ENCODE measurements around the gene FHIP2A. TPM values are rescaled to one million over a fixed set of nuclear protein-coding genes. Genes with fewer than 3 reads are reported as not detected.
"Not testable (repeated sequence)": the region's sequence is repeated elsewhere in the genome, so short reads cannot be mapped to it uniquely, and the experiment has no call there.

FHIP2A gene
- total RNA-seq, 1 donor from 2014 or later: 19.6 TPM

GRCh38 chr10:114852197-114852596, 30.6 kb downstream of the FHIP2A start:
- TF ChIP-seq CTCF (IDR thresholded peaks at IDR 0.05): no peak
- Histone ChIP-seq H3K27me3 (no peaks in the 10 kb centered on the region), H3K27ac (no peak overlapping the region), H3K36me3 (peaks cover 55 to 79% of the 10 kb centered on the region in 2 donors), H3K4me3 (no peak overlapping the region), H3K9me3 (no peaks in the 10 kb centered on the region), H3K4me1 (peaks cover 0 to 5% of the 10 kb centered on the region in 2 donors)
- DNase-seq (ENCODE audit: low spot score in 2 of 2): no peak
- intact Hi-C loops (cut with DNase I): no loop called here

- H3K9me3 ChIP-seq: no peaks in the 10 kb centered on the region
- no peak overlapping the region for H3K4me3 ChIP-seq
- peaks cover 44 to 62% of the 10 kb centered on the region in 2 donors for H3K36me3 ChIP-seq
- peak overlapping the region in 1 of 2 donors; percentile 70 for H3K27ac ChIP-seq
- H3K4me1 ChIP-seq: peaks cover 0 to 10% of the 10 kb centered on the region in 2 donors
- TF ChIP-seq CTCF (IDR thresholded peaks at IDR 0.05): no peak
- no peaks in the 10 kb centered on the region for H3K27me3 ChIP-seq
- intact Hi-C loops (cut with DNase I): no loop called here
- DNase-seq (ENCODE audit: low spot score in 2 of 2): no peak
Observed at GRCh38 chr10:114854906-114855305, 33.3 kb downstream of the FHIP2A start.

- no peak overlapping the region for H3K4me3 ChIP-seq
- no peaks in the 10 kb centered on the region for H3K9me3 ChIP-seq
- intact Hi-C loops (cut with DNase I): no loop called here
- H3K36me3 ChIP-seq: peaks cover 34 to 61% of the 10 kb centered on the region in 2 donors
- no peaks in the 10 kb centered on the region for H3K27me3 ChIP-seq
- TF ChIP-seq CTCF (IDR thresholded peaks at IDR 0.05): no peak
- DNase-seq (ENCODE audit: low spot score in 2 of 2): no peak
- H3K4me1 ChIP-seq: peaks cover 0 to 10% of the 10 kb centered on the region in 2 donors
- peak overlapping the region; percentile 69 to 70 for H3K27ac ChIP-seq
Observed at GRCh38 chr10:114855776-114856543, 34.4 kb downstream of the FHIP2A start.

- Histone ChIP-seq H3K9me3 (no peaks in the 10 kb centered on the region), H3K36me3 (peaks cover 41 to 67% of the 10 kb centered on the region in 2 donors), H3K27ac (peak overlapping the region; percentile 69 to 70), H3K4me1 (peaks cover 0 to 10% of the 10 kb centered on the region in 2 donors), H3K27me3 (no peaks in the 10 kb centered on the region), H3K4me3 (peak overlapping the region in 1 of 2 donors; percentile 19)
- TF ChIP-seq CTCF (IDR thresholded peaks at IDR 0.05): no peak
- DNase-seq (ENCODE audit: low spot score in 2 of 2): no peak
- intact Hi-C loops (cut with DNase I): no loop called here
Observed at GRCh38 chr10:114856544-114857287, 35.1 kb downstream of the FHIP2A start.

DNA sequence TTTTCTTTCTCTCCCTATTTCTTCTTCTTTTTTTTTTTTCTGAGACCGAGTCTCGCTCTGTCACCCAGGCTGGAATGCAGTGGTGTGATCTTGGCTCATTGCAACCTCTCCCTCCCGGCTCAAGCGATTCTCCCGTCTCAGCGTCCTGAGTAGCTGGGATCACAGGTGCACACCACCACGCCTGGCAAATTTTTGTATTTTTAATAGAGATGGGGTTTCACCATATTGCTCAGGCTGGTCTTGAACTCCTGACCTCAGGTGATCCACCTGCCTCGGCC, 35.6 kb downstream of the FHIP2A start:
- DNase-seq (ENCODE audit: low spot score in 2 of 2); H3K9me3 ChIP-seq; H3K4me3 ChIP-seq; H3K27me3 ChIP-seq; intact Hi-C loops (cut with DNase I): not testable (repeated sequence)
- peaks cover 39 to 67% of the 10 kb centered on the region in 2 donors for H3K36me3 ChIP-seq
- H3K27ac ChIP-seq: peak overlapping the region; percentile 69 to 70
- H3K4me1 ChIP-seq: peaks cover 0 to 10% of the 10 kb centered on the region in 2 donors
